DMS 273 (cell line): Measurements from ENCODE around the gene ZNF607.
A peak's percentile ranks its signal among the peaks of the same experiment; 100 is the strongest.

Source experiments
- DNase-seq: peaks from one replicate; lab custom pipeline; 2025; ENCODE audit not compliant: unreplicated experiment; lab: John Stamatoyannopoulos, UW

Gene ZNF607

GRCh38 chr19:37654118-37654517, 65.4 kb downstream of the ZNF607 start:
- DNase-seq = peak; percentile 51
